Lung (tissue), 12 donors: ENCODE measurements around the gene SEMA5A. TPM values are rescaled to one million over a fixed set of nuclear protein-coding genes. Genes with fewer than 3 reads are reported as not detected.

Experiments
- ATAC-seq: fragments of 200-7000 bp; cut with Tn5 transposase; one replicate; pipeline ENCODE4 v1.9.1; 2020; ENCODE audit warnings: moderate number of reproducible peaks; ENCODE audit not compliant: insufficient read depth, low FRiP score
- DNase-seq, 3 donors: peaks; one replicate each; pipeline ENCODE4 v3.0.0-alpha.2; 2013 to 2017
- H3K27ac ChIP-seq, 2 donors: one replicate each; pipeline ENCODE4 v1.5.1; 2013; ENCODE audit warnings: mild to moderate bottlenecking in 2 of 2, moderate library complexity in 2 of 2, control low read depth in 1 of 2, inconsistent platforms in 1 of 2, low read depth in 1 of 2, low read length in 1 of 2
- H3K27me3 ChIP-seq, 3 donors: one replicate each; pipeline ENCODE4 v1.5.1; 2013; ENCODE audit warnings: low read length in 2 of 3; ENCODE audit not compliant: control insufficient read depth in 3 of 3, insufficient read depth in 3 of 3
- H3K36me3 ChIP-seq, 4 donors: one replicate each; pipeline ENCODE4 v1.5.1; 2013; ENCODE audit warnings: low read length in 4 of 4, mild to moderate bottlenecking in 1 of 4, moderate library complexity in 1 of 4; ENCODE audit not compliant: control insufficient read depth in 4 of 4, insufficient read depth in 4 of 4
- H3K4me1 ChIP-seq, 5 donors: one replicate each; pipeline ENCODE4 v1.5.1; 2013; ENCODE audit warnings: low read length in 5 of 5, mild to moderate bottlenecking in 2 of 5, moderate library complexity in 1 of 5; ENCODE audit not compliant: control insufficient read depth in 5 of 5, insufficient read depth in 5 of 5
- H3K4me3 ChIP-seq: one replicate; pipeline ENCODE4 v1.5.1; 2013; ENCODE audit warnings: mild to moderate bottlenecking, control low read depth, moderate library complexity
- H3K9ac ChIP-seq, 2 donors: one replicate each; pipeline ENCODE4 v1.5.1; 2013; ENCODE audit warnings: low read length in 2 of 2, control low read depth in 1 of 2; ENCODE audit not compliant: insufficient read depth in 1 of 2
- H3K9me3 ChIP-seq, 4 donors: one replicate each; pipeline ENCODE4 v1.5.1; 2013; ENCODE audit warnings: low read length in 3 of 4, mild to moderate bottlenecking in 1 of 4, moderate library complexity in 1 of 4; ENCODE audit not compliant: control insufficient read depth in 4 of 4, insufficient read depth in 3 of 4
- WGBS, 2 donors: extraction: QIAGEN DNeasy Blood & Tissue Kit; methylation state at CpG; one replicate each; pipeline ENCODE4 v1.1.7; 2013; 5-methylcytosine and 5-hydroxymethylcytosine counted together
- polyA plus RNA-seq, 2 donors: library from polyadenylated mRNA; stranded (reverse); fragments of 200-250 nt; gene quantifications; one replicate each; pipeline ENCODE4 v1.2.1, GENCODE V29; 2013
- total RNA-seq, 2 donors: library from RNA; depleted of rRNA in 1 of 2; stranded (reverse); fragments of >200 nt in 1 of 2; gene quantifications; one replicate each; pipeline ENCODE4 v1.2.1, GENCODE V29; 2014 to 2021
- TF ChIP-seq, protein P1 (sequence below): IDR thresholded peaks from 2 replicates; pipeline ENCODE4 v1.5.1; 2012; ENCODE audit warnings: mild to moderate bottlenecking; ENCODE audit errors: control extremely low read depth, extremely low read depth
- donor health status: control.
- donor health status: control.
- donor health status: Bipolar disorder and iron deficiency.
- donor health status: healthy.
- donor health status: DM: yes; HTN: yes; CAD: no.

SEMA5A gene
- total and polyA plus RNA-seq, 4 donors: 3.1 to 44.9 (median 13.7) TPM

- DNase-seq (no peak), ATAC-seq (no peak)
- TF ChIP-seq, protein P1, sequence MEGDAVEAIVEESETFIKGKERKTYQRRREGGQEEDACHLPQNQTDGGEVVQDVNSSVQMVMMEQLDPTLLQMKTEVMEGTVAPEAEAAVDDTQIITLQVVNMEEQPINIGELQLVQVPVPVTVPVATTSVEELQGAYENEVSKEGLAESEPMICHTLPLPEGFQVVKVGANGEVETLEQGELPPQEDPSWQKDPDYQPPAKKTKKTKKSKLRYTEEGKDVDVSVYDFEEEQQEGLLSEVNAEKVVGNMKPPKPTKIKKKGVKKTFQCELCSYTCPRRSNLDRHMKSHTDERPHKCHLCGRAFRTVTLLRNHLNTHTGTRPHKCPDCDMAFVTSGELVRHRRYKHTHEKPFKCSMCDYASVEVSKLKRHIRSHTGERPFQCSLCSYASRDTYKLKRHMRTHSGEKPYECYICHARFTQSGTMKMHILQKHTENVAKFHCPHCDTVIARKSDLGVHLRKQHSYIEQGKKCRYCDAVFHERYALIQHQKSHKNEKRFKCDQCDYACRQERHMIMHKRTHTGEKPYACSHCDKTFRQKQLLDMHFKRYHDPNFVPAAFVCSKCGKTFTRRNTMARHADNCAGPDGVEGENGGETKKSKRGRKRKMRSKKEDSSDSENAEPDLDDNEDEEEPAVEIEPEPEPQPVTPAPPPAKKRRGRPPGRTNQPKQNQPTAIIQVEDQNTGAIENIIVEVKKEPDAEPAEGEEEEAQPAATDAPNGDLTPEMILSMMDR: no peak
- Histone ChIP-seq H3K9ac (no peak overlapping the region), H3K9me3 (no peaks in the 10 kb centered on the region), H3K4me1 (peaks cover 0 to 44% (median 13%) of the 10 kb centered on the region in 5 donors), H3K27me3 (no peaks in the 10 kb centered on the region), H3K36me3 (no peaks in the 10 kb centered on the region), H3K27ac (peak overlapping the region in 1 of 2 donors; percentile 64), H3K4me3 (no peak overlapping the region)
Observed at GRCh38 chr5:9431151-9431495, 114.8 kb downstream of the SEMA5A start.

DNA sequence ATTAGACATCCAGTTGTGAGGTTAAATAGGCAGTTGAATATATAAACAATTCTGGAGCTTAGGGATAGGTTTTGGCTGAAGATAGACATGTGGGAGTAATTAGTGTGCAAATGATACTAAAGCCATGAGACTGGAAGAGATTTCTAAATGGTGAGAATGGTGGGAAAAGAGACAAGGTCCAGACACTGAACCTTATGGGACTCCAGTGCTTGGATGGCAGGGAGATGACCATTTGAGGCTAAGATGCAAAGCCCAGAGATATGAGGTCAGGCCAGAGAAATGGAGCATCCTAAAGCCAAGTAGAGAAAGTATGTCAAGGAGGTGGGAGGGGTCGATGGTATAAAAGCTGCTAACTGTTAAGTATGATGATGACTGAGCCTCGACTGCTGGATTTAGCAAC, 115.6 kb downstream of the SEMA5A start:
- TF ChIP-seq, protein P1: no peak
- H3K4me3 ChIP-seq: no peak overlapping the region
- no peak overlapping the region for H3K27ac ChIP-seq
- 77 to 85% methylated on average over 2 of the region's 2 CpGs for WGBS, 2 donors
- no peaks in the 10 kb centered on the region for H3K36me3 ChIP-seq
- no peak for DNase-seq
- H3K9ac ChIP-seq: no peak overlapping the region
- no peak for ATAC-seq
- H3K4me1 ChIP-seq: peaks cover 0 to 46% (median 13%) of the 10 kb centered on the region in 5 donors
- H3K9me3 ChIP-seq: no peaks in the 10 kb centered on the region
- H3K27me3 ChIP-seq: no peaks in the 10 kb centered on the region

DNA sequence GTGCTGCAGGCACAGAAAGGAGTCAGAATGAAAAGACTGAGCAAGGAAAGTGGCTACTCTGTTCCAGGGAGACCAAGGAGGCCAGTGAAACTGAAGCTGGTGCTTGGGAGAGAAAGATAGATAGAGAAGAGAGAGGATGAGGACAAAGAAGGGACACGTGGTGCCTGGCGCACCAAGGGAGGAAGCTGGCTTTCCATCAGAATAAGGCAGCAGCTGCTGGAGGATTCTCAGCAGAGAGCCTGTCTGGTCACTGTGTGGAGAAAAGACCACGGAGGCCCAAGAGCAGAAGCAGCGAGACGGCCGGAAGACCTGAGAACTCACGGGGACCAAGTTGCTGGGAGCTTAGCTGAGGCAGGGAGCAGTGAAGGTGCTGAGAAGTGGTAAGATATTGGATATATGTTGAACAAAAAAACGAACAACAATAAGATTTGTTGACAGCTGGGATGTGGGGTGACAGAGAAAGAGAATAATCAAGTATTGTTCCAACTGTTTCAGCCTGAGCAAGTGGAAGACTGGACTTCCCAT, 116.1 kb downstream of the SEMA5A start:
- 88 to 92% methylated on average over 8 of the region's 8 CpGs for WGBS, 2 donors
- no peak for ATAC-seq
- DNase-seq: no peak
- peaks cover 0 to 47% (median 13%) of the 10 kb centered on the region in 5 donors for H3K4me1 ChIP-seq
- H3K27me3 ChIP-seq: no peaks in the 10 kb centered on the region
- H3K9ac ChIP-seq: no peak overlapping the region
- TF ChIP-seq, protein P1: no peak
- H3K9me3 ChIP-seq: no peaks in the 10 kb centered on the region
- H3K27ac ChIP-seq: no peak overlapping the region
- no peaks in the 10 kb centered on the region for H3K36me3 ChIP-seq
- no peak overlapping the region for H3K4me3 ChIP-seq

DNA sequence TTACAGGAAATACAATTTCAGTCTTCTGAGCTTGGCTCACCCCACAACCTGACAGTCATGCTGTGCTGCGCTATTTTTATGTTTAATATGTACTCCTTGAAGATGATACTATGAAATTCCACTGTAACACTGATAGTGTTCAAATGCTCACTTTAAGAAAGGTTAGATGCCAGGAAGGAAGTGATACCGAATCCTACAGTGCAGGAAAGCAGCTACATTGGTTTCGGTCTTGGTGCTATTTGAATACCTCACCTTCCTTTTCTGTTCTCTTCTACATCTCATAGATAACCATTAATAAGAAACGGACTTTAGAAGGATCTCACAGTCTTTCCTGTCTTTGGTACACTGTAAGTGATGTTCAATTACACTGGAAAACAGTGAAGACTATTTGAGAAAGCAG, 117.6 kb downstream of the SEMA5A start:
- Histone ChIP-seq H3K9me3 (no peaks in the 10 kb centered on the region), H3K4me1 (peaks cover 0 to 54% (median 17%) of the 10 kb centered on the region in 5 donors), H3K4me3 (no peak overlapping the region), H3K27ac (no peak overlapping the region), H3K27me3 (no peaks in the 10 kb centered on the region), H3K36me3 (no peaks in the 10 kb centered on the region), H3K9ac (no peak overlapping the region)
- TF ChIP-seq, protein P1: no peak
- 71 to 87% methylated on average over 4 of the region's 4 CpGs for WGBS, 2 donors
- ATAC-seq: no peak
- DNase-seq: no peak
